Endothelial cell of umbilical vein (primary cell): ENCODE measurements around the gene NAGPA. TPM values are rescaled to one million over a fixed set of nuclear protein-coding genes. Genes with fewer than 3 reads are reported as not detected.

Experiments
- BruUV-seq: library from RNA; stranded (reverse); fragments of 400-500 nt; replicated peaks from 2 replicates; lab custom pipeline; 2021; lab: Mats Ljungman, UMichigan
- CTCF ChIA-PET: fragments of 300-600, 350-600 bp; sonication (Branson Sonifier 250); formaldehyde crosslinking; loops from one replicate; lab custom pipeline; 2021; ENCODE audit warnings: antibody characterized with exemption, inconsistent platforms; lab: Charles Lee
- POLR2A ChIA-PET: fragments of 300-600, 350-600 bp; sonication (Branson Sonifier 250); formaldehyde crosslinking; loops from one replicate; lab custom pipeline; 2021; ENCODE audit warnings: antibody characterized with exemption, inconsistent platforms; lab: Charles Lee
- DNase-seq: peaks from one replicate; pipeline ENCODE4 v3.0.0-alpha.2; 2011; ENCODE audit warnings: low read depth, low spot score
- FAIRE-seq: peaks from 2 replicates; lab custom pipeline; 2011; peaks lifted over from hg19 to GRCh38; lab: Jason Lieb, UNC
- H2AFZ ChIP-seq: 2 replicates; pipeline ENCODE4 v1.6.0; 2012; ENCODE audit warnings: low read depth, low read length, control low read depth, inconsistent platforms
- H3K27ac ChIP-seq: 2 replicates; pipeline ENCODE4 v1.5.1; 2011; ENCODE audit warnings: low read depth, mild to moderate bottlenecking, control low read depth, low read length, moderate library complexity; ENCODE audit not compliant: insufficient read depth
- H3K27me3 ChIP-seq, 2 experiments: 2 replicates each; pipeline versions ENCODE4 v1.6.0 to v1.6.1; 2011; ENCODE audit warnings: low read length in 2 of 2, mixed read lengths in 1 of 2; ENCODE audit not compliant: control insufficient read depth in 2 of 2, insufficient read depth in 2 of 2
- H3K36me3 ChIP-seq, 2 experiments: 2 replicates in 1 of 2; 3 replicates in 1 of 2; pipeline ENCODE4 v1.5.1; 2011; ENCODE audit warnings: low read length in 2 of 2, mild to moderate bottlenecking in 1 of 2, moderate library complexity in 1 of 2; ENCODE audit not compliant: control insufficient read depth in 2 of 2, insufficient read depth in 2 of 2; ENCODE audit errors: extremely low read depth in 1 of 2
- H3K4me1 ChIP-seq: 3 replicates; pipeline ENCODE4 v1.5.1; 2011; ENCODE audit warnings: mild to moderate bottlenecking, low read length; ENCODE audit not compliant: control insufficient read depth, insufficient read depth; ENCODE audit errors: extremely low read depth
- H3K4me2 ChIP-seq: 2 replicates; pipeline ENCODE4 v1.6.1; 2011; ENCODE audit warnings: low read length, control low read depth, mixed read lengths; ENCODE audit not compliant: insufficient read depth
- H3K4me3 ChIP-seq, 3 experiments: fragments of 200-600 bp in 1 of 3; sonication (generic), shearing (Covaris generic) in 1 of 3; replicated peaks in 1 of 3; 2 replicates each; pipeline ENCODE4 v1.5.1; 2011 to 2016; ENCODE audit warnings: control low read depth in 3 of 3, low read length in 3 of 3, mild to moderate bottlenecking in 2 of 3, inconsistent platforms in 1 of 3, low read depth in 1 of 3, moderate library complexity in 1 of 3; ENCODE audit not compliant: insufficient read depth in 1 of 3
- H3K79me2 ChIP-seq: 2 replicates; pipeline ENCODE4 v1.6.0; 2012; ENCODE audit warnings: low read length, inconsistent platforms; ENCODE audit not compliant: control insufficient read depth, insufficient read depth
- H3K9ac ChIP-seq: replicated peaks from 2 replicates; pipeline ENCODE3; 2011; ENCODE audit warnings: low read length, control low read depth; ENCODE audit not compliant: insufficient read depth; ENCODE audit errors: extremely low read depth
- H3K9me1 ChIP-seq: replicated peaks from 3 replicates; pipeline ENCODE4 v1.6.0; 2011; ENCODE audit warnings: mild to moderate bottlenecking, low read length; ENCODE audit not compliant: control insufficient read depth, insufficient read depth; ENCODE audit errors: extremely low read depth
- H3K9me3 ChIP-seq: replicated peaks from 2 replicates; pipeline ENCODE4 v1.5.1; 2012; ENCODE audit warnings: low read length, inconsistent platforms; ENCODE audit not compliant: control insufficient read depth, insufficient read depth
- H4K20me1 ChIP-seq: replicated peaks from 2 replicates; pipeline ENCODE3; 2011; ENCODE audit warnings: mild to moderate bottlenecking, low read length; ENCODE audit not compliant: control insufficient read depth, insufficient read depth; ENCODE audit errors: extremely low read depth
- EZH2 ChIP-seq: IDR thresholded peaks from 2 replicates; pipeline ENCODE4 v1.6.1; 2012; ENCODE audit warnings: borderline replicate concordance, low read depth, mild to moderate bottlenecking, moderate library complexity, low read length, inconsistent platforms; ENCODE audit not compliant: severe bottlenecking
- FOS ChIP-seq: IDR thresholded peaks from 2 replicates; pipeline ENCODE4 v1.6.1; 2011; ENCODE audit warnings: mild to moderate bottlenecking, low read length, moderate library complexity, borderline replicate concordance; ENCODE audit not compliant: insufficient read depth
- GATA2 ChIP-seq: IDR thresholded peaks from 2 replicates; pipeline ENCODE4 v1.7.0; 2011; ENCODE audit warnings: low read depth, mild to moderate bottlenecking, moderate library complexity, mixed read lengths, low read length; ENCODE audit not compliant: insufficient read length, insufficient read depth
- JUN ChIP-seq: IDR thresholded peaks from 2 replicates; pipeline ENCODE4 v1.6.1; 2011; ENCODE audit warnings: borderline replicate concordance, low read depth; ENCODE audit not compliant: insufficient read length, insufficient read depth
- MYC ChIP-seq: IDR thresholded peaks from one replicate; pipeline ENCODE4 v1.6.1; 2011; ENCODE audit warnings: mild to moderate bottlenecking, low read depth, low read length
- POLR2A ChIP-seq: IDR thresholded peaks from 2 replicates; pipeline ENCODE4 v1.6.1; 2012; ENCODE audit warnings: low read depth, mild to moderate bottlenecking, control low read depth, low read length
- POLR2AphosphoS5 ChIP-seq: IDR thresholded peaks from 2 replicates; pipeline ENCODE4 v1.6.1; 2012; ENCODE audit warnings: low read depth, mild to moderate bottlenecking, control low read depth, low read length, moderate library complexity; ENCODE audit not compliant: insufficient read depth
- dilution Hi-C: fragments of 300-500 bp; cut with MboI; formaldehyde crosslinking; loops from one replicate; pipeline ENCODE4 v1.15.0; 2019; ENCODE audit warnings: low sequenced_read_pairs; ENCODE audit not compliant: extremely low pct_ligation_motif_present
- intact Hi-C: fragments of 100-400 bp; cut with micrococcal nuclease; formaldehyde crosslinking; loops from one replicate; pipeline ENCODE4 v1.10.0; 2022
- polyA plus RNA-seq, 4 experiments: library from polyadenylated mRNA; depleted of rRNA in 3 of 4; stranded (reverse) in 3 of 4; unstranded in 1 of 4; fragments of >200 nt; gene quantifications; 2 replicates each; pipeline versions ENCODE4 v1.2.1 to v1.2.3, GENCODE V29; 2011 to 2012; ENCODE audit warnings: missing spikeins in 1 of 4
- total RNA-seq: library from RNA; stranded (reverse); gene quantifications from 2 replicates; pipeline ENCODE4 v1.2.3, GENCODE V29; 2021
- TF ChIP-seq, protein P1 (sequence below): IDR thresholded peaks from 2 replicates; pipeline ENCODE4 v1.6.1; 2011; ENCODE audit not compliant: insufficient read depth, insufficient read length
- TF ChIP-seq, protein P2 (sequence below), 2 donors: IDR thresholded peaks; 1 replicate in 1 of 2; 2 replicates in 1 of 2; pipeline ENCODE4 v1.5.1; 2011; ENCODE audit warnings: low read length in 2 of 2, mild to moderate bottlenecking in 2 of 2, moderate library complexity in 2 of 2, control low read depth in 1 of 2, inconsistent platforms in 1 of 2, low read depth in 1 of 2; ENCODE audit not compliant: insufficient read depth in 1 of 2; ENCODE audit errors: extremely low read depth in 1 of 2

Gene NAGPA
- total and polyA plus RNA-seq, 2 donors (not counting 3 experiments of a cell fraction or from before 2014, with no cell fraction given), result 29.6 to 29.9 TPM

- Histone ChIP-seq H2AFZ (no peak overlapping the region), H3K4me2 (no peak overlapping the region), H3K79me2 (peaks cover 9% of the 10 kb centered on the region), H3K27ac (no peak overlapping the region), H4K20me1 (no peaks in the 10 kb centered on the region), H3K9me1 (no peaks in the 10 kb centered on the region), H3K4me3 (no peak overlapping the region), H3K9me3 (no peaks in the 10 kb centered on the region), H3K4me1 (peaks cover 8% of the 10 kb centered on the region), H3K9ac (no peak overlapping the region), H3K27me3 (no peaks in the 10 kb centered on the region), H3K36me3 (no peaks in the 10 kb centered on the region)
- ChIA-PET CTCF (interaction anchor here (1.2 kb wide), 1 partner anchor 11 kb away, joined by 3 read pairs; no protein-coding TSS in a partner anchor), POLR2A (no interaction called here)
- FAIRE-seq, result no peak
- dilution Hi-C loops, result no loop called here
- no TSS peak for BruUV-seq
- DNase-seq, result no peak
- intact Hi-C loops, result no loop called here
- no peak for TF ChIP-seq EZH2
- no peak for TF ChIP-seq MYC
- TF ChIP-seq POLR2AphosphoS5, result no peak
- TF ChIP-seq, protein P1, sequence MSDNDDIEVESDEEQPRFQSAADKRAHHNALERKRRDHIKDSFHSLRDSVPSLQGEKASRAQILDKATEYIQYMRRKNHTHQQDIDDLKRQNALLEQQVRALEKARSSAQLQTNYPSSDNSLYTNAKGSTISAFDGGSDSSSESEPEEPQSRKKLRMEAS, result no peak
- no peak for TF ChIP-seq JUN
- TF ChIP-seq GATA2, result no peak
- TF ChIP-seq, protein P2, sequence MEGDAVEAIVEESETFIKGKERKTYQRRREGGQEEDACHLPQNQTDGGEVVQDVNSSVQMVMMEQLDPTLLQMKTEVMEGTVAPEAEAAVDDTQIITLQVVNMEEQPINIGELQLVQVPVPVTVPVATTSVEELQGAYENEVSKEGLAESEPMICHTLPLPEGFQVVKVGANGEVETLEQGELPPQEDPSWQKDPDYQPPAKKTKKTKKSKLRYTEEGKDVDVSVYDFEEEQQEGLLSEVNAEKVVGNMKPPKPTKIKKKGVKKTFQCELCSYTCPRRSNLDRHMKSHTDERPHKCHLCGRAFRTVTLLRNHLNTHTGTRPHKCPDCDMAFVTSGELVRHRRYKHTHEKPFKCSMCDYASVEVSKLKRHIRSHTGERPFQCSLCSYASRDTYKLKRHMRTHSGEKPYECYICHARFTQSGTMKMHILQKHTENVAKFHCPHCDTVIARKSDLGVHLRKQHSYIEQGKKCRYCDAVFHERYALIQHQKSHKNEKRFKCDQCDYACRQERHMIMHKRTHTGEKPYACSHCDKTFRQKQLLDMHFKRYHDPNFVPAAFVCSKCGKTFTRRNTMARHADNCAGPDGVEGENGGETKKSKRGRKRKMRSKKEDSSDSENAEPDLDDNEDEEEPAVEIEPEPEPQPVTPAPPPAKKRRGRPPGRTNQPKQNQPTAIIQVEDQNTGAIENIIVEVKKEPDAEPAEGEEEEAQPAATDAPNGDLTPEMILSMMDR (IDR thresholded peaks at IDR 0.05; ENCODE audit: extremely low read depth in 1 of 2, insufficient read depth in 1 of 2, low read depth in 1 of 2, low read length in 2 of 2), result no peak
- no peak for TF ChIP-seq FOS
- no peak for TF ChIP-seq POLR2A
Measured at GRCh38 chr16:5069048-5069447, 35.3 kb upstream of the NAGPA start.
